ENCODE data around the gene IGLL1.
A peak's percentile ranks its signal among the peaks of the same experiment; 100 is the strongest.
"Not testable (repeated sequence)": the region's sequence is repeated elsewhere in the genome, so short reads cannot be mapped to it uniquely, and the experiment has no call there.

Gene IGLL1

GRCh38 chr22:23579870-23580575, at the start of gene IGLL1:
TSS of gene IGLL1 (minus strand) at chr22:23580290. CDS start at chr22:23580190, 100 bp downstream.
- no peak for DNase-seq

GRCh38 chr22:23628056-23628743, 48.1 kb upstream of the IGLL1 start:
- not testable (repeated sequence) for DNase-seq

- peak; percentile 66 to 72 for DNase-seq
Measured at GRCh38 chr22:23627401-23628055, 47.4 kb upstream of the IGLL1 start.

- DNase-seq: no peak
Measured at GRCh38 chr22:23626286-23626975, 46.3 kb upstream of the IGLL1 start.

- no peak for DNase-seq
Measured at GRCh38 chr22:23622634-23623033, 42.5 kb upstream of the IGLL1 start.

GRCh38 chr22:23621916-23622315, 41.8 kb upstream of the IGLL1 start:
- not testable (repeated sequence) for DNase-seq

GRCh38 chr22:23621082-23621780, 41.1 kb upstream of the IGLL1 start:
- DNase-seq: no peak

- DNase-seq: no peak
Measured at GRCh38 chr22:23613193-23613972, 33.3 kb upstream of the IGLL1 start.

GRCh38 chr22:23609983-23610781, 30.1 kb upstream of the IGLL1 start:
- no peak for DNase-seq

GRCh38 chr22:23608583-23608982, 28.5 kb upstream of the IGLL1 start:
- no peak for DNase-seq

- DNase-seq: no peak
Measured at GRCh38 chr22:23606204-23607131, 26.4 kb upstream of the IGLL1 start.

- DNase-seq: no peak
Measured at GRCh38 chr22:23604939-23605712, 25.0 kb upstream of the IGLL1 start.

GRCh38 chr22:23603266-23603665, 23.2 kb upstream of the IGLL1 start:
- DNase-seq: no peak

- no peak for DNase-seq
Measured at GRCh38 chr22:23598805-23599518, 18.9 kb upstream of the IGLL1 start.

GRCh38 chr22:23597576-23598268, 17.6 kb upstream of the IGLL1 start:
- DNase-seq: not testable (repeated sequence)

GRCh38 chr22:23595904-23596303, 15.8 kb upstream of the IGLL1 start:
- DNase-seq: not testable (repeated sequence)

- no peak for DNase-seq
Measured at GRCh38 chr22:23591846-23592245, 11.8 kb upstream of the IGLL1 start.

All from activated T-cell treated with anti-CD3 and anti-CD28 coated beads, Interleukin-2, amount 50 U/mL, for 48 hours (primary cell).